A673 (cell line): Measurements from ENCODE around the gene LINGO3.

Experiments
- CTCF ChIP-seq: fragments of 300-800, 200-600 bp; sonication (generic); conservative IDR thresholded peaks from 2 replicates; pipeline ENCODE4 v1.5.1; 2017; ENCODE audit warnings: low read depth, mild to moderate bottlenecking, antibody characterized with exemption, low read length, moderate library complexity, mixed read lengths
- EZH2 ChIP-seq: fragments of 200-600 bp; sonication (generic); IDR thresholded peaks from 2 replicates; pipeline ENCODE4 v1.6.1; 2017; ENCODE audit warnings: borderline replicate concordance, low read depth, mild to moderate bottlenecking, mixed read lengths, antibody characterized with exemption, low read length; ENCODE audit not compliant: poor library complexity, severe bottlenecking

GRCh38 chr19:2320049-2320448 is 12.1 kb upstream of the LINGO3 start:
- no peak for TF ChIP-seq CTCF
- TF ChIP-seq EZH2 = no peak
